ENCODE results near the gene PCNT.

PCNT gene, protein sequence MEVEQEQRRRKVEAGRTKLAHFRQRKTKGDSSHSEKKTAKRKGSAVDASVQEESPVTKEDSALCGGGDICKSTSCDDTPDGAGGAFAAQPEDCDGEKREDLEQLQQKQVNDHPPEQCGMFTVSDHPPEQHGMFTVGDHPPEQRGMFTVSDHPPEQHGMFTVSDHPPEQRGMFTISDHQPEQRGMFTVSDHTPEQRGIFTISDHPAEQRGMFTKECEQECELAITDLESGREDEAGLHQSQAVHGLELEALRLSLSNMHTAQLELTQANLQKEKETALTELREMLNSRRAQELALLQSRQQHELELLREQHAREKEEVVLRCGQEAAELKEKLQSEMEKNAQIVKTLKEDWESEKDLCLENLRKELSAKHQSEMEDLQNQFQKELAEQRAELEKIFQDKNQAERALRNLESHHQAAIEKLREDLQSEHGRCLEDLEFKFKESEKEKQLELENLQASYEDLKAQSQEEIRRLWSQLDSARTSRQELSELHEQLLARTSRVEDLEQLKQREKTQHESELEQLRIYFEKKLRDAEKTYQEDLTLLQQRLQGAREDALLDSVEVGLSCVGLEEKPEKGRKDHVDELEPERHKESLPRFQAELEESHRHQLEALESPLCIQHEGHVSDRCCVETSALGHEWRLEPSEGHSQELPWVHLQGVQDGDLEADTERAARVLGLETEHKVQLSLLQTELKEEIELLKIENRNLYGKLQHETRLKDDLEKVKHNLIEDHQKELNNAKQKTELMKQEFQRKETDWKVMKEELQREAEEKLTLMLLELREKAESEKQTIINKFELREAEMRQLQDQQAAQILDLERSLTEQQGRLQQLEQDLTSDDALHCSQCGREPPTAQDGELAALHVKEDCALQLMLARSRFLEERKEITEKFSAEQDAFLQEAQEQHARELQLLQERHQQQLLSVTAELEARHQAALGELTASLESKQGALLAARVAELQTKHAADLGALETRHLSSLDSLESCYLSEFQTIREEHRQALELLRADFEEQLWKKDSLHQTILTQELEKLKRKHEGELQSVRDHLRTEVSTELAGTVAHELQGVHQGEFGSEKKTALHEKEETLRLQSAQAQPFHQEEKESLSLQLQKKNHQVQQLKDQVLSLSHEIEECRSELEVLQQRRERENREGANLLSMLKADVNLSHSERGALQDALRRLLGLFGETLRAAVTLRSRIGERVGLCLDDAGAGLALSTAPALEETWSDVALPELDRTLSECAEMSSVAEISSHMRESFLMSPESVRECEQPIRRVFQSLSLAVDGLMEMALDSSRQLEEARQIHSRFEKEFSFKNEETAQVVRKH (N-terminal part only)

DNA sequence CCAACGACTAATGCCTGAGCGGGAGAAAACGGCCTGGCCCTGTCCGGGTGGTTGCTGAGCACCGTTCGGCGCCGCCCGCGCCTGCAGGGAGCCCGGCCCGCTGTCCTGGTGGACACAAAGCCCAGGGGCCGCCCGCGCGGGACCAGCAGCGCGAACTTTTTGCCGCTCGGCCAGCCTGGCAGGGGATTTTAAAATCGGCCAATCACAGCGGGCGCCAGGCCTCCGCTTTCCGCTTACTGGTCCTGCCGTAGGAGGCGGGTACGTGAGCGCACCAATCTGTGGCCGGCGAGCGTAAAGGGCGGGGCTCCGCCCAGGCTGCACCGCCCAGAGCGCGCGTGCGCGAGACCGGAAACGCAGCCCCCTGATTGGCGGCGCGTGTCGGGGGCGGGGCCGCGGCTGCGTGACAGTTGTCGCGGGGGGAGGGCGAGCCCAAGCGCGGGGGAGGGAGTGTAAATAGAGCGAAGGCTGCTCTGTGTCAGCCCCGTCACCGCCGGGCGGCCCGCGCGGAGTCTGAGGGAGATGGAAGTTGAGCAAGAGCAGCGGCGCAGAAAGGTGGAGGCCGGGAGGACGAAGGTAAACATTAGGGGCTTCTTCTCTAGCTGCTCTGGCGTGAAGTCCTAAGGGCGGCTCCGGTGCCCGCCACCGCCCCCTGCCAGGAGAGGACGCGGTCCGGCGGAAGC lies at the start of gene PCNT, which contains the start of gene C21orf58:
TSS of gene PCNT (plus strand) at position 447 of the 680 bp plus-strand sequence. CDS start at position 520, 73 bp downstream.
TSS of gene C21orf58 (minus strand) at position 161 of the 680 bp plus-strand sequence. CDS start 1,132 bp downstream, outside the sequence.
- no peak for DNase-seq

DNA sequence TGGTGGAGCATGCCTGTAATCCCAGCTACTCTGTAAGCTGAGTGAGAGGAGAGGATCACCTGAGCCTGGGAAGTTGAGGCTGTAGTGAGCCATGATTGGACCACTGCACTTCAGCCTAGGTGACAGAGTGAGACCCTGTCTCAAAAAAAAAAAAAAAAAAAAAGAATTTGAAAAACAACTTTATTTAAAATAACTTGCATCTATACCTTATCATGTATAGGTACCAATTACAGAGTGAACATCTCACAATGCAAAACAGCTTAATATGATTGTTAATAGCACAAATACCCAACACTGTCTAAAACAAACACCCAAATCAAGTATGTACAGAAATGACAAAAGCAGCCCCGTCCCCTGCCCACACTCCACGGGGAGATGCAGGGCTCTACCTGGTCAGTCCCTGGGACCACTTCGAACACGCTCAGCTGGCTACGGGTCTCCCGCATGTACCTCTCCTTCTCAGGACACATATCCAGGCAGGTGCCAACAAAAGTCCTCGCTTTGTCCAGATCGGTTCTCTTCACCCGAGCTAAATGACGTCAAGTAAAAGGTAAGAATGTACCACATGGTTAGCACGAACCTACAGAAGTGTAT lies 49.1 kb upstream of the PCNT start:
- no peak for DNase-seq

DNA sequence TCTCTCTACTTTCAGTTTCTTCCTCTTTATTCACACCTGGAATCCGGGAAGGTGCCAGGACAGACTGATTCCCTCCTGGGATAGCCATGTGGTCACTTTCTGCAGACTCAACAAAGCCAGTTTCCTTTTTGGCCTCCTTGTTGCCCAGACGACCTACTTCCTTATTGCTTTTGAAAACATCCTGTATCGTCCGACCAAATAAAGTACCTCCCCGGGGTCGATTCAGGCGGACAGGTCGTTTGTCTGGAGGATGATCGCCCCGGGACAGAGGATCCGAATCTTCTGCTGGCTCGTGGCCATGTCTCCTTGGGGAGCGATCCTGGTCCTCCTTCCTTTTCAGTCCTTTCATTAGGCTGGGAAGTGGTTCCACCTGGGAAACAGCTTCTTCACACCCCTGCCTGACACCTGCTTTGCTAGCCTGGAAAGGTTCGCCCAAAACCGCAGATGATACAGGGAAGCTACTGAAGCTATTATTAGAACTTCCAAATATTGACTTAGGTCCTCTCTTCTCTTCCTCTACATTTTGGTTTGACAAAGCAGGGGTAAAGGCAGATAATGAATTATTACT lies 39.8 kb upstream of the PCNT start:
- no peak for DNase-seq

DNA sequence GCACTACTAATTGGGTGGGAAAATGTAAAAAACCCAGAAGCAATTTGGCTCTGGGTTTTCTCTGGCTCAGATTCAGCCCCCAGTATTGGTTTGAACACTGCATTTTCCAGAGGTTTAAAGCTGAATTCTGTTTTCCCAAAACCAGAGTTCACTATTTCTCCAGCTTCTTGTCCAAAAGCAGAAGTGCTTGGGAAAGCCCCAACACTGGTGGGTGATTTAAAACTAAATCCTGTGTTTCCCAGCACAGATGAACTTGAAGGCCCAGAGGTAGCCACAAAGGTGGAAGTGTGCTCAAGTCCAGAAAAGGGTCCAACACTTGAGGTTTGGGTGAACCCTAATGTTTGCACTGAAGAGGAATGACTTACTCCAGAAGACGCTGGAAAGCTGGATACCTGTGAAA lies 39.2 kb upstream of the PCNT start:
- DNase-seq = no peak

DNA sequence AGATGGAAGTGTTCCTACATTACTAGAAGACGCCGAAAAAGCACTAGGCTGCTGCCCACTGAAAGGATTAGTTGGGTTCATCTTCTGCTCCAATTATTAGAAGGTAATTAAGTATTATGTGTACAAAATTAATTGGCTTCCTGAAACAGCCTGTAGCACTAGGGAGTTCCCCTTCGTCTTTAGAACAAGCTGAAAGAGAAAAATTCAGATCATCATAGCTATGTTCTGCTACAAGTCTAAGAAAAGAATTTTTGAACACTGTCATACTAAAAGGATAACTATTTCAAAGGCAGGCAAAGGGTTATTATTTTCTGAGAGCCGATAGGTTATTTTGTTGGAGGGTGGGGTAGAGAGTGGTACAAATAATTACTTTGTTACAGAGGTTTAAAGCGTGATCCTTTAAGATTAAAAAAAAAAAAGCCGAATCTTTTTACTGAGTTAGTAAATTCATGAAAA lies 38.7 kb upstream of the PCNT start, which contains the start of gene MCM3AP:
TSS of gene MCM3AP (minus strand) at position 406 of the 456 bp plus-strand sequence. CDS start at position 81, 325 bp downstream.
- no peak for DNase-seq

DNA sequence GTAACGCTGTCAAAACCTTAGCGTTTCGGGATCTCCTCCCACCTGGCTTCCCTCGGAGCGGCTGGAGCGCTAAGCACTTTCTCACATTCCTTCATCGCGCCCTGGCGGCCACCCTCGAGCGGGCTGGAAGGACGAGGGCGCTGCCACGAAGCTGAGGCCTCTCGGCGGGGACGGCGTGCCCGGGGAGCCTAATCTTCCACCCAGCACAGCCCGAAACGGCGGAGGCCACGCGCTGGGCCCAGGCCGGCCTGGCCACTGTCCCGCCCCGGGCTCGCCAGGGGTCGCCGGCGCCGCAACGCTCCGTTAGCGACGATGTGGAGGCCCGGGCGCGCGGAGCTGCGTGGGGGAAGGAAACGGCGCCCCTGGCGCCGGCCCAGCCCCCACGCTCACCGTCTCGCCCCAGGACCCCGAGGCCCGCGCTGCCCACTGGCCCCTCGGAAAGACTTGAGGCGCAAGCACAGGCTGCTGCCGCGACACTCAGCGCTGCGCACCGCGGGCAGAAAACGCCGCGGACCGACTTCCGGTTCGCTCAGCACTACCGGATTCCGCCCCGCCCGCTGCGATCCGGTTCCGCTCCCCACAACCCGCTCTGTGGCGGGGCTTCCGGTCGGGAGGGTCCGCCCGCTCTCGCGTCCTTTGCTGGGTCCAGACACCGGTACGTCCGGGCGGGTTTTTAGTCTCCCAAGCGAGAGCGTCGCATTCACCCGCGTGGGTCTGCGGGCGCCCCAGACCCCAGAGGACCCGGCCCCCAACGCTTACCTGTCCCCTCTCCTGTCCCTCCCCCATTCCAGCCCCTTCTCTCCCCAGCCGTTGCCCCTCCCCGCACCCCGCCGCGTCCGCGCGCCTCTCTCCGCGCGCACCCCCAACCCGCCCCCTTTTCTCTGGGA lies 38.0 kb upstream of the PCNT start, which contains the start of gene YBEY:
TSS of gene YBEY (plus strand) at position 582 of the 887 bp plus-strand sequence. CDS start 572 bp downstream, outside the sequence.
- DNase-seq = peak; percentile 34

DNA sequence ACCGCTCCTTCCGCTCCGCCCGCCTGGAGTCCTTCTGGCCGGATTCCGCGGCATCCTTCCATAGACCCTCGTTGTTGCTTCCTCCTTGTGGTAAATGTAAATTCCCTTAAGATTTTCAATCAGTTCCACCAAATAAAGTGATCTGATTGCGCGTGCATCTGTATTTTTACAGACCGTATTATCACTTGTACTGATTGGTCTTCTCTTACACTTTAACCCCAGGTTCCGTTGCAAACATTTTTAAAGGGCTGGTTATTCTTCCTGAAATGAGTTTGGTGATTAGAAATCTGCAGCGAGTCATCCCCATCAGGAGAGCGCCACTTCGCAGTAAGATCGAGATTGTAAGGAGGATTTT lies 37.3 kb upstream of the PCNT start:
- DNase-seq = no peak

DNA sequence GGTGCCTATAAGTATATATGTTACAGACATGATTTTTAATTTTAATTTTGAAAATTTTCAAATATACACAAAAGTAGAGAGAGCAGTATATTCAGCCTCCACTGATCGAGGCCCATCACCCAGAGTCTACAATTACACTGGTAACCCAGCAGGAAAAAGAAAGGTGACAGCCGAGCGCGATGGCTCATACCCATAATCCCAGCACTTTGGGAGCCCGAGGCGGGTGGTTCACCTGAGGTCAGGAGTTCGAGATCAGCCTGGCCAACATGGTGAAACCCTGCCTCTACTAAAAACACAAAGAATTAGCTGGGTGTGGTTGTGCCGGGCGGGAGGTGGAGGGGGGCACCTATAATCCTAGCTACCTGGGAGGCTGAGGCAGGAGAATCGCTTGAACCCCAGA lies 36.4 kb upstream of the PCNT start:
- DNase-seq = no peak

DNA sequence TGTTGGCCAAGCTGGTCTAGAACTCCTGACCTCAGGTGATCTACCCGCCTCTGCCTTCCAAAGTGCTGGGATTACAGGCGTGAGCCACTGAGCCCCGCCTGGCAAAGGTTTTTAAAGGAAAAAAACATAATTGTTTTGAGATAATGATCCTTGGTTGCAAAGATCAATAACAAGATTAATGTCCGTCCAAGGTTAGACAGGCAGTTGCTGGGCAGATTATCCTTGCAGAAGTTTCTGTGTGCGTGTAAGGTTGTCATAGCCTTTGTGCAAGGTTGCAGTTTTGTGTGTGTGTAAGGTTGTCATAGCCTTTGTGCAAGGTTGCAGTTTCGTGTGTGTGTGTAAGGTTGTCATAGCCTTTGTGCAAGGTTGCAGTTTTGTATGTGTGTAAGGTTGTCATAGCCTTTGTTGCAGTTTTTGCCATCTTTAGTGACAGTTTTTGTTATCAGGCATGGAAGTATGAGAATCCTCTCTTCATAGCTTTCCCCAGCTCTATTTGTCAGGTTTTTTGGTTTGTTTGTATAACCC lies 34.2 kb upstream of the PCNT start:
- DNase-seq = no peak

DNA sequence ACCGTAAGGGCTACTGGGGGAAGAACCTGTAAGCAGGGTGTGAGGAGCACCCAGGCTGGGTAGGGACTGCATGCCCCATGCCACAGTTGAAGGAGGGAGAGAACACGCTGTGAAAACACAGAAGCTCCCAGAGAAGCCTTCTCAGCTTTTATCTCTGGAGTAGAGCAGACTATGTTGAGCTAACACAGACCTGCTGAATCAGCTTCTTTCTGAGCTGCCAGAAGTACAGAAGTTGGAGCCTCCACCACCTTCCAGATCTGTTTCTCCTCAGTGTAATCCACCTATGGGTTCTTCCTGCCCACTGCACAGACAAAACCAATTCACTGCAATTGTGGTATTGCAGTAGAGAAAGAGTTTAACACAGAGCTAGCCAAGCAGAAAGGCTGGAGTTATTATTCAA lies 32.4 kb upstream of the PCNT start:
- no peak for DNase-seq

DNA sequence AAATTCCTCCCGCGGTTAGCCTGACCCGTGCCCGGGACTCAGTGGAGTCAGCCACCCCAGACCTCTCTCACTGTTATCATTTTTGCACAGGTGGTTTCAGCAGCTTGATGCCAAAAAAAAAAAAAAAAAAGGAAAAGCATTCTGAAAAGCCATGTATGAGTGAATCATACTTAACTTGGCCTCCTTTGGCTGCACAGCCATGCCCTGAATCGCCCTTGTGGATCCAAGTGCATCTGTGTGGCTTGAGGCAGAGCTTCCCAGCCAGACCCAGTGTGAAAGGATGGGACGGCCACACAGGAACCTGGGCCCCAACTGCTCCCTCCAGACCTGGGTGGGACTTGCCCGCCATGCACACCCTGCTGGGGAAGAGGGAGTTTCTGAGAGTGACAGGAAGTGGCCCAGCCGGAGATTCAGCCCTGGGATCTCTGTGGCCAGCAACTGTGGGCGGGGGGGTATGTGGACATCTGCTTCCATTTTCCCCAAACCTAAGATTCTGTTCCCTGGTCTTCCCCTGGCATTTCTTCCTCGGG lies 29.2 kb upstream of the PCNT start:
- no peak for DNase-seq

DNA sequence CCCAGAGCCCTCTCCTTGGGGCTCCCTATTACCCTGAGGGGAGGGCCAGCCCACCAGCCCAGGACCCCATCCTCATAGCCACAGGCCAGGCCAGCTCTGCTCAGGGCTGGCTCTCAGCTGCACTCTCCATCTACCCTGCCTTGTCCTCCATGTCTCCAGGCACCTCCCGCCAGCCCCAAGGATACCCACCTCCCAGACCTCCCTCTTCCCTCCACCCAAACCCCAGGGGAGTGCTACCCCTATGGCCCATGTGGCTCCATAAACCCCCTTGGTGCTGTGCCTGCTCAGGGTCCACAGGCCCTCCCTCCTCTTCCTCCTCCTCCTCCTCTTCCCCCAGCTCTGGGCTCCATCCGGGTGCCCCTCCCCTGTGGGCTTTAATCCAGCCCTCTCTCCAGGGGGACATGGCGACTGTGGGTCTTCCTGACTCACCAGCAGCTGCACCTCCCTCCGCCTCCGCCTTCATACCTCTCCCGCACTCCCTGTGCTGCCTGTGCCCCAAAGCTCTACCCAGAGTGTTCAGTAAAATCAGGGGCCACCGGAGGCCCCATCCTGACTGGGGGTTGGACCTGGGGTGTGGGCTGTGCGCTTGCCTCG lies 28.7 kb upstream of the PCNT start:
- no peak for DNase-seq

DNA sequence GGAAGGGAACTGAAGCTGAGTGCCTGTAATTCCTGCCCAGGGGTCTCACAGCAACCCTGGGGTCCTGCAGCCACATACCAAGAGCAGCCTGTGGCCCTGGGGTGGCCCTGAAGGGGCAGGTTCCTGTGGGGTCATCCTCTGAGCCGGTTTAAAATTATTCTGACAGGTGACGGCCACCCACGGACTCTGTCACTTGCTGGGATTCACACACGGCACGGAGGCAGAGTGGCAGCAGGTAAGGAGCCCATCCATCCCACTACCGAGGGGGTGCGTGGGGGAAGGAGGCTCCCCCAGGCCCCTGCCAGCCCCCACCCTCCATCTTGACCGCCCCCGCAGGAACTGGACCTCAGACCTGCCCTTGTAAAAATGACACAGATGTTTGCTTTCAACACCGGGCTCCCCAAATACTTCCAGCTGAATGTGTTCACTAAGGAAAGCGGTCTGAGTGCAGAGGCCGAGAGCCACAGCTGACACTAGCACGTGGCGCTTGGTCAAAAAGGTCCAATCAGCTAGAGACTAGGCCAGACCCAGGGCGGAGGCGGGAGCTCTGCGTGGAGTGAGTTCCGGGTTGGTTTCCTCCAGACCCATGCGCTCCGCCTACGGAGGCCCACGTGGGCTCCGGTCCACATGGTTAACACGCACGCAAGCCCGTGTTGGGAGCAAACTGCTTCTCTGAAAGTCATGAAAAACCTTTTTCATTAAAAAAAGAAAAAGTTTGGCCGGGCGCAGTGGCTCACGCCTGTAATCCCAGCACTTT lies 27.8 kb upstream of the PCNT start:
- no peak for DNase-seq

DNA sequence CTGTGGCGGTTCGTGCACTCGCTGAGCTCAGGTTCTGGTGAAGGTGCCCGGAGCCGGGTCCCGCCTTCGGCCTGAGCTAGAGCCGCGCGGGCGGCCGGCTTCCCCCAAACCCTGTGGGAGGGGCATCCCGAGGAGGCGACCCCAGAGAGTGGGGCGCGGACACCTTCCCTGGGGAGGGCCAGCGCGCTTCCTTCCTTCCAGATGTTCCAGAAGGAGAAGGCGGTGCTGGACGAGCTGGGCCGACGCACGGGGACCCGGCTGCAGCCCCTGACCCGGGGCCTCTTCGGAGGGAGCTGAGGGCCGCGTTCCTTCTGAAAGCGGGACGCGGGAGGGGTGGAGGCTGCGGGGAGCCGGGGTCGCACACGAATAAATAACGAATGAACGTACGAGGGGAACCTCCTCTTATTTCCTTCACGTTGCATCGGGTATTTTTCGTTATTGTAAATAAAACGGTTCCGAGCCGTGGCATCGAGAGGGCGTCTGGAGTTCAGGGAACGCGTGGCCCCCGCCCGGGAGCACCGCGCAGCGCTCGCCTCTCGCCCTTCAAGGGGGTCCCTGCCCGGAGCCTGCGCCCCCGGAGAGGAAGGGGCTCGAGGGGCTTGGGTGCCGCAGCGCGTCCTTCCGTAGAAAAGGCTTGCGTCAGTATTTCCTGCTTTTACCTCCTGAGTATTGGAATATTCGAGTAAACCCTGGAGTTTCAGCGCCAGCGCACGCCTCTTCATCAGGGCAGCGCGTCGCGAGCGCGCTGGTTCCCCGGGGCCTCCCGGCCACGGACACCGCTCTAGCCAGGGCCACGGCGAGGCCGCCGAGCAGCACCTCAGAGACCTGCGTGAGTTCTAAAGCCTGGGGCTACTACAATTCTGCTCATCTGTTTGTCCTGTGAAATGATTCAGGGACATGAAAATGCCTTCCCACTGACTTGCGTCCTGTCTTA lies 26.4 kb upstream of the PCNT start:
- DNase-seq = no peak

DNA sequence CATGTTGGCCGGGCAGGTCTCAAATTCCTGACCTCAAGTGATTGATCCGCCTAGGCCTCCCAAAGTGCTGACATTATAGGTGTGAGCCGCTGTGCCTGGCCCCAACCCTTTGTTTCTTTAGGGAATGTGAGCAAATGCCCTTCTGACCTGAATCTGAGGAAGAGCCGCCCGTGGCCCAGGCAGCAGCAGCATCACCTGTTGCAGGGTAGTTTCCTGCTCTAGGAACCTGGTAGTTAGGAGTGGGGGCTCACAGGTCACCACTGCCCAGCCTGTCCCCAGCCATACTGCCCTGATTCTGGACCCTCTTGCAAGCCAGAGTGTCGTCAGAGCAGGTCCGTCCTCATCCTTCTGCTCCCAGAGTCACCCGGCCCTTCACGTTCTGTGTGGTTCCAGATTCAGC lies 24.8 kb upstream of the PCNT start:
- DNase-seq = no peak

DNA sequence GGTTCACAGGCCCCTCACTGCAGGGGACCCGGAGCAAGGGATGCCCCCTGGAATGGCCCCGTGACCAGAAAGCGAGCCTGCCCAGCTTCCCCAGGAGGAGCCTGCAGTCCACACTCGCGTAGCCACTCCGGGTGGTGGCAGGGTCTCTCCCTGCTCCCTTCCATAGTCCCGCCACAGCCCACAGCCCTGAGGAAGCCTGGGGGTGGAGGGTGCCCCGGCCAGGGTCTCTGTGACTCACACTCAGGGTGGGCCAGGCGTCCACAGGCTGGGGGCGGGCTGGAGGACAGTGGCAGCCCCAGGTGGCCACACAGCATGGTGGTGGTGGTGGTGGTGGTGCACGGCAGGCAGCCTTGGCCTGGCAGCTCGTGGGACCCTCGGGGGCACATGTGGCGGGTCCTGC lies 22.2 kb upstream of the PCNT start:
- DNase-seq = no peak

DNA sequence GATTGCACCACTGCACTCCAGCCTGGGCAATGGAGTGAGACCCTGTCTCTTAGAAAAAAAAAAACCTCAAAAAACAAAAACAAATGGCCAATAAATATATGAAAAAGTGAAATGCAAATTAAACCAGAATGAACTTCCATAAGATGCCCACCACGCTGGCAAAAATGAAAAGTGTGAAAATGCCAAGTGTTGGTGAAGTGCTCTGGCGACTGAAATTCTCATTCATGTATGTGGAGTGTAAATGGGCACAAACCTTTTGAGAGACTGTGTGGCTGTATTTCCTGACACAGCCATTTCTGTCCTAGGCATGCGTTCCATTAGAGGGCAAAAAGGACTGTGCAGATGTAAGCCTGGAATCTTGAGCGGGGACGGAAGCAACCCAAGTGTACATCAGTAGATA lies 19.5 kb upstream of the PCNT start:
- DNase-seq = no peak
